ENCODE results near the gene TRIP11. TPM values are rescaled to one million over a fixed set of nuclear protein-coding genes. Genes with fewer than 3 reads are reported as not detected.

Gene TRIP11
- total RNA-seq, 1 experiment from 2014 or later = 16.7 TPM

DNA sequence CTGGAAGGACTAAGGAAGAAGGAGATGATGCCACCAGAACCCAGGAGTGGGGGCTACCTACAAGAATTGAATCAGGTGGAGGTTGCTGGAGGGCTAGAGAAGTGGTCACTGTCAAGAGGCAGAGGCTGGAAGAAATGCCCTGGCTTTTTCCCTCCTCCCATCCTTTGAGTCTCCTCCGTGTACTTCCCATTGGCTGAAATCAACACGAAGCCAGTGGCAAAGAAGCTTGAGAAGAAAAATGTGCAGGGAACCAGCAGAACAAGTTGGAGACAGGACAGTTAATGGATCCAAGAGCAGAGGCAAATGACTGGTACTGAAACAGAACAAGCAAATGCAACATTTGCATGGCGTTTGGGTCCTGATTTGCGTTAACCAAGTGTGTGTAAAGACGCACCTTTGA, 83.2 kb downstream of the TRIP11 start:
- DNase-seq (ENCODE audit: low read depth) = no peak

DNA sequence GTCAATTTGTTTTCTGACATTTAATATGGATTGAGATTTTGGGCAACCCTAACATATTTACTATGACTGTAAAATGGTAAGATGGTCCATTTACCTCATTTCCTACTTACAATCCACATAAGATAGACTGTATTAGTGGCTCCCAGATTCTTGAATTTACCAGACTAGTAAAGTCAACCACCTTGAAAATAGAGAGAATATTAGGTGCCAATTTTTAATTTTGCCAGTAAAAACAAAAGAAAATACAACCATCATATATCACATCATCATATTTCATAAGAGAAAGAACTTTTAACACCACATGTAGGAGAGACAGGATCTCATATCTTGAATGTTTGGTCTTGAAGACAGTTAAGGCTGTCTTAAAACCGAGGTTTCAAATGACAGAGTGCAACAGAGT, 84.7 kb downstream of the TRIP11 start:
- no peak for DNase-seq (ENCODE audit: low read depth)

- DNase-seq (ENCODE audit: low read depth) = no peak
Observed at GRCh38 chr14:91953170-91953985, 86.5 kb downstream of the TRIP11 start.

- no peak for DNase-seq (ENCODE audit: low read depth)
Observed at GRCh38 chr14:91947475-91948184, 92.2 kb downstream of the TRIP11 start, which contains the start of gene FBLN5. Gene FBLN5 (minus strand): TSS chr14:91947694. CDS start chr14:91947229, 465 bp downstream.

DNA sequence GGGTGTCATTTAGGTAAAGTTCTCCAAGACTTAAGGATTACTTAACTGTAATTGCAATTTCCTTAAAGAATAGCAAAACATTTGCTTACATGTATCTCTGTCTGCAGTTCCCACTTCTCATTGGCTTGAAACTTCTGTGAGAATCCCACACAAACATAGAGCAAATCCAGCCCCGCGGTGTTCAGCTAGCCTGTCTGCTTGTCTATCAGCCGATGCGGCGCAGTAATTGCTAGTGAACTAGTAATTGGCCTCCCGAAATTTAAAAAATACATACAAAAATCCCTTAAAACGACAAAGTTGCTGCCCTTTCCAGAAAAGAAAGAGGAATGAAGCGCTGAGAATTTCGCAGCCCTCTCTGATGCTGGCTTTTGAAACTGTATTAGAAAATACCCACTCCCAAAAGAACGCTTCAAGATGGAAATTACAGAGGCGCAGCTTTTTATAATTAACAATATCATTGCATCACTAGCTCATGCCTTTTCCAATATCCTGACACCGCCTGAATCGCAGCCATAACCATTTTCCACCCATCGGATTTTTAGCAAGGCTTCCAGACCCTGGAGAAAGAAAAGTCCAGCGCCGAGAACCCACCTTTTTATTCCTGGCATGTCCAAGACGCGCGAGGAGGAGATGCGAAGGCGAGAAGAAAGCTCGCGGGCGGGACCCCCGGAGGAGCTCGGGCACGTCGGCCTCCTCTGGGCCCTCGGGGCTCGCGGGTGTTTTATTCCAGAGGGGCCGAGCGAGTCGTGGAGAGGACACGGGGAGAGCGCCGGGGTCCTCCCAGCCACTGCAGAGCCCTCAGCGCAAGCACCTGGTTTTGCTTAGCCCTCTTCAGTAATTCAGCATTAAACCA, 93.0 kb downstream of the TRIP11 start:
- no peak for DNase-seq (ENCODE audit: low read depth)

- DNase-seq (ENCODE audit: low read depth) = no peak
Observed at GRCh38 chr14:91945751-91946621, 93.9 kb downstream of the TRIP11 start.

DNA sequence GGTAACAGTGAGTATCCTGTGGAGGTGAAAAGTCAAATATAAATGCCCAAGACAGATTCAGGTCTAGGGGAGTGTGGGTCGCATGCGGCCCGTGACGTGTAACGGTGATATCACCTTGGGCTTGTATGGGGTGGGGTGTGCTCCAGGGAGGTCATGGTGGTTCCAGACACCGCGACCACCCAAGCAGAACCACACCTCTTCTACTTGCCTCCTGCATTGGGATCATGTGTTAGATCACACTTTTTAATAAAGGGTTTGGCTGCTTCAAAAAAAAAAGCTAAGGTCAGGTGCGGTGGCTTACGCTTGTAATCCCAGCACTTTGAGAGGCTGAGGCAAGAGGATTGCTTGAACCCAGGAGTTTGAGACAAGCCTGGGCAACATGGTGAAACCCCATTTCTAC, 96.9 kb downstream of the TRIP11 start:
- DNase-seq (ENCODE audit: low read depth) = no peak

- no peak for DNase-seq (ENCODE audit: low read depth)
Observed at GRCh38 chr14:91942128-91942527, 97.7 kb downstream of the TRIP11 start.

DNA sequence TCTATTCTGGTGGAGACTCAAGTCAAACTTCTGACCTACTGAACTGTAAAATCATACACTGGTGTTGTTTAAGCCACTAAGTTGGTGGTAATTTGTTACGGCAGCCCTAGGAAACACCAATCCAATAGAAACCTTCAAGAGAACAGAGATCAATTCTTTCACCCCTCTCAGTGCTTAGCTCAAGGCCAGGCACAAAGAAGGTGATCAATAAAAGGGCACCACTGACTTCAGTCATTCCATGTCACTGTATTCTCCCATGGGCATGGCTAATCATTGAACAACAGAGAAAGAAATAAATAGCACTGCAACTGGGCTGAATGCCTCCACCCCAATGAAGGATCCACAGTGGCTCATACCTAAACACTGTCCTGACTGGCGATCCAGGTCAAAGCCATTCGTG, 99.7 kb downstream of the TRIP11 start:
- no peak for DNase-seq (ENCODE audit: low read depth)

GRCh38 chr14:91935586-91935985, 104.3 kb downstream of the TRIP11 start:
- DNase-seq (ENCODE audit: low read depth) = no peak

DNA sequence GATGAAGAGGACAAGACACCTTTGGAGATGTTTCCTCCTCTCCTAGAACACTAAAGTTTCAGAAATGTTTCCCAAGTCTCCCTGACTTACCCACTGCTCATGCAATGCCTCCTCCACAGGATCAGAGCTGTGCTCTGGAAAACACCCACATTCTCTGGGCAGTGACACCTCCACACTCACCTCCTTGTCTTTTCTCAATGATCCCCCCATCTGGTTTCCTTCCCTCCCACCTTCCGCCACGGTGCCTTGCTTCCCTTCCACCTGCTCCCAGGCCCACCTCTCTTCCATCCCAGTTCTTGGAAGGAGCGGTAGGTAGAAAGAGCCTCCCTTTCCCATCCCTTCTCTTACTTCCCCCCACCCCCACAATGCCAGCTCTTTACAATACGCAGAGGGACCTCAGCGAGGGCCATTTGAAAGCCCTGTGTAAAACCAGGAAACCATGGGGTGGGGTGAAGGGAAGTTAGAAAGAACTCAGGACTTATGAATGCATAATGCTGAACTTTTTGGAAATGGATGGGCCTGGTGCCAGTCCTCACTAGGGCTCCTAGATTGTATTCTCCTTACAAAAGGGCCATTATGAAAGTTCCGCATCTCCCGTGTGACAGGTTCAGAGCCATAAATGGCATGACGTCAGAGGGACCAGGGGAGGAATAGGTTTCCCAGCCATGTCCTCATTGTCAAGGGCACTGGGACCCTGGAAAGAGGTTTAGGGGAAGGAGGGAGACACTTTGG, 105.1 kb downstream of the TRIP11 start:
- no peak for DNase-seq (ENCODE audit: low read depth)

GRCh38 chr14:91931478-91932088, 108.3 kb downstream of the TRIP11 start:
- DNase-seq (ENCODE audit: low read depth) = no peak

GRCh38 chr14:91929700-91930099, 110.2 kb downstream of the TRIP11 start:
- DNase-seq (ENCODE audit: low read depth) = no peak

DNA sequence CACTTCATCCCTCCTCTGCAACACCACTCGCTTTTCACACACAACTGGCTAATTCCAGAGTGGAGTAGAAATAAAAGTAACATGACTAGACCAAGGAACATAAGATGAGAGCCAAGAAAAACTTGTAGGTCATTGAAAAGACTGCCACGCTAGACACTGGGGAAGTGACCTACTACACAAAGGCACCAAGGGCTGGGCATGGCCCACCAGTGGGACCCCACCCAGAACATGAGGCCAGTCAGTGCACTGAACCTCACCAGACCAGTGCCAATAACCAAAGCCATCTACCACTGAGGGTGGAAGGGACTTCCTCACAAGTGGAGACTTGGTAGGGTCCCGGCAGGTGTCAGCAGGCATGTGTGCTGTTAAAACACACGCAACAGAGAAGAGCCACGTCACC, 112.1 kb downstream of the TRIP11 start:
- no peak for DNase-seq (ENCODE audit: low read depth)

DNA sequence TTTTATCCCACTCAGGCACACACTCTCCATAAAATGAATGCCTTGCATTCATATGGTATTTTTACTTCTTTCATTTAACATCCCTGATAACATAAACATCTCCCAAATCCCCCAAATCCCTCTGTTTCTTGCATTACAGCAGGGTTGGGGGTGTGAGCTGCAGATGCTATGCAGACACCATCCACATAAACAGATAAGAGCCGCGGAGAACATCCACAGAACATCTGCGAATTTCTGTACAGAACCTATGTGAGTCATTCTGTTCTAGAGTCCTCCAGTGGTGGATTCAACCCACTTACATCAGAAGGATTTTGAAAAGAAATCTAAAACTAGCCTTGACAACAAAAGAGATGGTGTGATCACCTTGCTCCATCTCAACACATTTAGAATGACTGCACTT, 112.7 kb downstream of the TRIP11 start:
- DNase-seq (ENCODE audit: low read depth) = no peak

GRCh38 chr14:91926131-91926890, 113.5 kb downstream of the TRIP11 start:
- no peak for DNase-seq (ENCODE audit: low read depth)

DNA sequence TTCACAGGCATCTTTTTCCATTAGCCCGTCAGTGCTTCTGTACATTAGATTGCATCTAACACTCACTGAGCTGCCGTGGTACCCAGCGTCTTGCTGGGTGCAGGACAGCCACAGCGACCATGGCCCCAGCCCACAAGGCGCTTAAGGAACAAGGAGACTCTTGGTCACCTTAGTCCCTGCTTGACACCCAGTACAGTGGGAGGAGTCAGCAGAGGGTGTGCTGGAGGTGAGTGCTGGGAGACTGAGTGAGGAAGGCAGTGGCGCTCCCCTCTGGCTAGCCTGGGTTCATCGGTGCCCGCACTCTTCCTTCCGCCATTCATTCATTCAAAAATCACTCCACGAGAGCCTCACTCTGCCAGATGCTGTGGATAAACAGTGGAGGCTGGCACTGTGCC, 114.1 kb downstream of the TRIP11 start:
- DNase-seq (ENCODE audit: low read depth) = no peak

- no peak for DNase-seq (ENCODE audit: low read depth)
Observed at GRCh38 chr14:91925001-91925726, 114.7 kb downstream of the TRIP11 start.

All from HT1080 (cell line).